GM23248 (cell line): ENCODE data around the gene CPN2.

Experiments
- EZH2 ChIP-seq: fragments of 200-600 bp; sonication (generic); IDR thresholded peaks from 2 replicates; pipeline ENCODE4 v1.6.1; 2018; ENCODE audit warnings: antibody characterized with exemption, mild to moderate bottlenecking; ENCODE audit not compliant: insufficient read depth, poor library complexity, severe bottlenecking
- EZH2phosphoT487 ChIP-seq: fragments of 200-600 bp; sonication (generic); IDR thresholded peaks from 2 replicates; pipeline ENCODE4 v1.6.1; 2018; ENCODE audit warnings: antibody characterized with exemption, moderate library complexity, mild to moderate bottlenecking, low read depth; ENCODE audit not compliant: insufficient read depth

GRCh38 chr3:194313560-194314387 lies 37.4 kb downstream of the CPN2 start:
- TF ChIP-seq EZH2 (no peak), EZH2phosphoT487 (no peak)
